DMS53 treated with DMSO at 0.1 percent for 48 hours (cell line): ENCODE data around the gene LHFPL3.
"Not testable (repeated sequence)": the region's sequence is repeated elsewhere in the genome, so short reads cannot be mapped to it uniquely, and the experiment has no call there.

ENCODE experiments used
- DNase-seq: peaks from one replicate; lab custom pipeline; 2025; ENCODE audit not compliant: unreplicated experiment; lab: John Stamatoyannopoulos, UW

Gene LHFPL3

GRCh38 chr7:104572554-104572953 is 244.2 kb downstream of the LHFPL3 start:
- no peak for DNase-seq

GRCh38 chr7:104584620-104585019 is 256.2 kb downstream of the LHFPL3 start:
- peak; percentile 15 for DNase-seq

GRCh38 chr7:104595591-104595990 is 267.2 kb downstream of the LHFPL3 start:
- not testable (repeated sequence) for DNase-seq

GRCh38 chr7:104603957-104604356 is 275.6 kb downstream of the LHFPL3 start:
- DNase-seq, result no peak

GRCh38 chr7:104604706-104605105 is 276.3 kb downstream of the LHFPL3 start:
- no peak for DNase-seq

- no peak for DNase-seq
Observed at GRCh38 chr7:104621321-104621720, 292.9 kb downstream of the LHFPL3 start.

GRCh38 chr7:104625956-104626355 is 297.6 kb downstream of the LHFPL3 start:
- DNase-seq, result peak; percentile 40

- DNase-seq, result no peak
Observed at GRCh38 chr7:104627516-104627915, 299.1 kb downstream of the LHFPL3 start.

GRCh38 chr7:104628017-104628416 is 299.6 kb downstream of the LHFPL3 start:
- DNase-seq, result no peak

- DNase-seq, result no peak
Observed at GRCh38 chr7:104629408-104629807, 301.0 kb downstream of the LHFPL3 start.

GRCh38 chr7:104640506-104640905 is 312.1 kb downstream of the LHFPL3 start:
- no peak for DNase-seq

- no peak for DNase-seq
Observed at GRCh38 chr7:104642560-104642959, 314.2 kb downstream of the LHFPL3 start.

GRCh38 chr7:104643587-104644217 is 315.3 kb downstream of the LHFPL3 start:
- no peak for DNase-seq

- DNase-seq, result no peak
Observed at GRCh38 chr7:104650991-104651640, 322.7 kb downstream of the LHFPL3 start.

- no peak for DNase-seq
Observed at GRCh38 chr7:104652434-104652833, 324.0 kb downstream of the LHFPL3 start.

- no peak for DNase-seq
Observed at GRCh38 chr7:104652865-104653264, 324.5 kb downstream of the LHFPL3 start.

GRCh38 chr7:104653825-104654401 is 325.5 kb downstream of the LHFPL3 start:
- DNase-seq, result no peak

- no peak for DNase-seq
Observed at GRCh38 chr7:104655592-104655991, 327.2 kb downstream of the LHFPL3 start.

- no peak for DNase-seq
Observed at GRCh38 chr7:104656467-104656866, 328.1 kb downstream of the LHFPL3 start.

- no peak for DNase-seq
Observed at GRCh38 chr7:104657134-104657533, 328.7 kb downstream of the LHFPL3 start.

- no peak for DNase-seq
Observed at GRCh38 chr7:104661575-104661974, 333.2 kb downstream of the LHFPL3 start.

- DNase-seq, result no peak
Observed at GRCh38 chr7:104664648-104665047, 336.2 kb downstream of the LHFPL3 start.
